WTC11 (cell line): Measurements from ENCODE around the gene RSRC1. TPM values are rescaled to one million over a fixed set of nuclear protein-coding genes. Genes with fewer than 3 reads are reported as not detected.
A peak's percentile ranks its signal among the peaks of the same experiment; 100 is the strongest.

Source experiments
- ATAC-seq: fragments of 200-7000 bp; cut with Tn5 transposase; 2 replicates; pipeline ENCODE4 v1.10.0; 2021; ENCODE audit warnings: mild to moderate bottlenecking, moderate library complexity
- CTCF ChIA-PET: fragments of 300-600 bp; sonication (Branson Sonifier 250); formaldehyde crosslinking; loops from one replicate; lab custom pipeline; 2021; ENCODE audit warnings: antibody characterized with exemption; lab: Charles Lee
- POLR2A ChIA-PET: fragments of 350-600 bp; sonication (Branson Sonifier 250); formaldehyde crosslinking; loops from one replicate; lab custom pipeline; 2021; ENCODE audit warnings: antibody characterized with exemption; lab: Charles Lee
- DNase-seq: peaks from one replicate; pipeline ENCODE4 v3.0.0; 2021; ENCODE audit warnings: low spot score
- H3K27ac Mint-ChIP-seq: 2 replicates; pipeline ENCODE4 v1.8.0; 2021; ENCODE audit warnings: mixed read lengths
- H3K27me3 Mint-ChIP-seq: 2 replicates; pipeline ENCODE4 v1.8.0; 2021; ENCODE audit warnings: low read depth, mild to moderate bottlenecking, moderate library complexity, mixed read lengths
- H3K36me3 Mint-ChIP-seq: 2 replicates; pipeline ENCODE4 v1.8.0; 2021; ENCODE audit warnings: mixed read lengths
- H3K4me1 Mint-ChIP-seq: 2 replicates; pipeline ENCODE4 v1.8.0; 2022; ENCODE audit warnings: mixed read lengths
- H3K4me3 Mint-ChIP-seq: 2 replicates; pipeline ENCODE4 v1.8.0; 2021; ENCODE audit warnings: mild to moderate bottlenecking, moderate library complexity, mixed read lengths
- H3K9me3 Mint-ChIP-seq: 2 replicates; pipeline ENCODE4 v1.8.0; 2021; ENCODE audit warnings: mixed read lengths
- AR ChIP-seq: fragments of 250-450 bp; sonication (Bioruptor Pico); IDR thresholded peaks from 2 replicates; pipeline ENCODE4 v1.9.0; 2021; ENCODE audit warnings: mild to moderate bottlenecking
- ATF1 ChIP-seq: sonication (generic); formaldehyde crosslinking; IDR thresholded peaks from 2 replicates; pipeline ENCODE4 v1.8.1; 2023; ENCODE audit warnings: mild to moderate bottlenecking, moderate library complexity, missing genetic modification reagents
- ATF3 ChIP-seq: sonication (generic); formaldehyde crosslinking; conservative IDR thresholded peaks from 2 replicates; pipeline ENCODE4 v1.8.1; 2022; ENCODE audit warnings: mild to moderate bottlenecking, missing genetic modification reagents
- CBFB ChIP-seq: sonication (generic); formaldehyde crosslinking; IDR thresholded peaks from 2 replicates; pipeline ENCODE4 v1.8.1; 2022; ENCODE audit warnings: mild to moderate bottlenecking, low read depth, missing genetic modification reagents
- CREB1 ChIP-seq: sonication (generic); formaldehyde crosslinking; IDR thresholded peaks from 2 replicates; pipeline ENCODE4 v1.8.0; 2023; ENCODE audit warnings: mild to moderate bottlenecking, missing genetic modification reagents
- E2F4 ChIP-seq: sonication (generic); formaldehyde crosslinking; IDR thresholded peaks from 2 replicates; pipeline ENCODE4 v1.8.1; 2022; ENCODE audit warnings: low read depth, mild to moderate bottlenecking, moderate library complexity, missing genetic modification reagents, borderline replicate concordance
- E2F5 ChIP-seq: sonication (generic); formaldehyde crosslinking; IDR thresholded peaks from 2 replicates; pipeline ENCODE4 v1.8.1; 2022; ENCODE audit warnings: mild to moderate bottlenecking, moderate library complexity, missing genetic modification reagents
- SMAD4 ChIP-seq: sonication (generic); formaldehyde crosslinking; IDR thresholded peaks from 2 replicates; pipeline ENCODE4 v1.8.0; 2022; ENCODE audit warnings: mild to moderate bottlenecking, missing genetic modification reagents
- ZBTB43 ChIP-seq: sonication (generic); formaldehyde crosslinking; IDR thresholded peaks from 2 replicates; pipeline ENCODE4 v1.8.1; 2023; ENCODE audit warnings: mild to moderate bottlenecking, missing genetic modification reagents
- ZNF263 ChIP-seq: sonication (generic); formaldehyde crosslinking; IDR thresholded peaks from 2 replicates; pipeline ENCODE4 v1.8.1; 2022; ENCODE audit warnings: low read depth, mild to moderate bottlenecking, moderate library complexity, missing genetic modification reagents
- ZNF416 ChIP-seq: fragments of 250-450 bp; sonication (Bioruptor Pico); IDR thresholded peaks from 2 replicates; pipeline ENCODE4 v1.9.0; 2021; ENCODE audit warnings: mild to moderate bottlenecking, inconsistent platforms
- ZNF512 ChIP-seq: sonication (generic); formaldehyde crosslinking; IDR thresholded peaks from 2 replicates; pipeline ENCODE4 v1.8.1; 2022; ENCODE audit warnings: missing genetic modification reagents, borderline replicate concordance
- total RNA-seq: library from RNA; stranded (reverse); gene quantifications from 3 replicates; pipeline ENCODE4 v1.2.3, GENCODE V29; 2021
- TF ChIP-seq, protein P1 (sequence below): fragments of 250-450 bp; sonication (Bioruptor Pico); IDR thresholded peaks from 2 replicates; pipeline ENCODE4 v2.1.2; 2022; ENCODE audit warnings: mild to moderate bottlenecking, moderate library complexity
- TF ChIP-seq, protein P2 (sequence below): sonication (generic); formaldehyde crosslinking; IDR thresholded peaks from 2 replicates; pipeline ENCODE4 v1.8.0; 2022; ENCODE audit warnings: mild to moderate bottlenecking, missing genetic modification reagents

Gene RSRC1
- total RNA-seq, 1 experiment from 2014 or later = 21.3 TPM

GRCh38 chr3:158097593-158098308 lies 12.1 kb upstream of the RSRC1 start (continued):
- TF ChIP-seq, protein P1, sequence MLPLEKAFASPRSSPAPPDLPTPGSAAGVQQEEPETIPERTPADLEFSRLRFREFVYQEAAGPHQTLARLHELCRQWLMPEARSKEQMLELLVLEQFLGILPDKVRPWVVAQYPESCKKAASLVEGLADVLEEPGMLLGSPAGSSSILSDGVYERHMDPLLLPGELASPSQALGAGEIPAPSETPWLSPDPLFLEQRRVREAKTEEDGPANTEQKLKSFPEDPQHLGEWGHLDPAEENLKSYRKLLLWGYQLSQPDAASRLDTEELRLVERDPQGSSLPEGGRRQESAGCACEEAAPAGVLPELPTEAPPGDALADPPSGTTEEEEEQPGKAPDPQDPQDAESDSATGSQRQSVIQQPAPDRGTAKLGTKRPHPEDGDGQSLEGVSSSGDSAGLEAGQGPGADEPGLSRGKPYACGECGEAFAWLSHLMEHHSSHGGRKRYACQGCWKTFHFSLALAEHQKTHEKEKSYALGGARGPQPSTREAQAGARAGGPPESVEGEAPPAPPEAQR (CRISPR knock-in tag) = no peak
- TF ChIP-seq CBFB (0 out of 2 replicates have a peak, but pooled peaks have one; percentile 22), ZNF416 (CRISPR knock-in tag) (no peak), ZNF263 (CRISPR knock-in tag) (no peak)

- ATAC-seq = no peak; the same call in 1 of the 2 replicates
- CTCF ChIA-PET = interaction anchor here (1.3 to 1.8 kb wide), 2 partner anchors 9 to 12 kb away, joined by 3 to 4 read pairs; partner anchors contain the start of gene RSRC1
- Mint-ChIP-seq H3K36me3 (no peaks in the 10 kb centered on the region), H3K9me3 (no peaks in the 10 kb centered on the region), H3K27ac (no peak overlapping the region), H3K4me1 (peaks cover 54% of the 10 kb centered on the region), H3K4me3 (peak overlapping the region; percentile 90), H3K27me3 (peaks cover 100% of the 10 kb centered on the region)
- TF ChIP-seq CREB1 (CRISPR knock-in tag) (0 out of 2 replicates have a peak, but pooled peaks have one; percentile 9), ATF1 (no peak), ZNF512 (CRISPR knock-in tag) (no peak), SMAD4 (CRISPR knock-in tag) (0 out of 2 replicates have a peak, but pooled peaks have one; percentile 35), AR (CRISPR knock-in tag) (no peak), ZBTB43 (CRISPR knock-in tag) (no peak), ATF3 (CRISPR knock-in tag) (no peak), E2F5 (CRISPR knock-in tag) (no peak), E2F4 (CRISPR knock-in tag) (no peak)
- TF ChIP-seq, protein P2, sequence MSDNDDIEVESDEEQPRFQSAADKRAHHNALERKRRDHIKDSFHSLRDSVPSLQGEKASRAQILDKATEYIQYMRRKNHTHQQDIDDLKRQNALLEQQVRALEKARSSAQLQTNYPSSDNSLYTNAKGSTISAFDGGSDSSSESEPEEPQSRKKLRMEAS (CRISPR knock-in tag) = 0 out of 2 replicates have a peak, but pooled peaks have one; percentile 7
- POLR2A ChIA-PET = interaction anchor here (1.0 kb wide), 1 partner anchor 12 kb away, joined by 4 read pairs; the partner anchor contains the start of gene RSRC1
- no peak for DNase-seq
These were observed 11.6 kb upstream of the RSRC1 start for GRCh38 chr3:158098309-158098639.
